HL-60 (cell line): ENCODE data around the gene JAGN1.

ENCODE experiments used
- DNase-seq, 2 experiments: peaks; one replicate each; pipeline ENCODE4 v3.0.0-alpha.2; 2010 to 2020; ENCODE audit warnings: low read depth in 1 of 2, low spot score in 1 of 2
- H3K27ac ChIP-seq: fragments of 250-450 bp; sonication (Bioruptor Pico); replicated peaks from 2 replicates; pipeline ENCODE4 v1.5.1; 2020; ENCODE audit warnings: mild to moderate bottlenecking, moderate library complexity
- H3K27me3 ChIP-seq: fragments of 250-450 bp; sonication (Bioruptor Pico); 2 replicates; pipeline ENCODE4 v1.5.1; 2021; ENCODE audit warnings: mild to moderate bottlenecking, moderate library complexity; ENCODE audit not compliant: insufficient read depth, poor library complexity, severe bottlenecking
- H3K4me3 ChIP-seq: replicated peaks from 2 replicates; pipeline ENCODE4 v1.5.1; 2011; ENCODE audit warnings: mild to moderate bottlenecking, control low read depth, low read length; ENCODE audit not compliant: insufficient read depth
- GABPA ChIP-seq: IDR thresholded peaks from 2 replicates; pipeline ENCODE4 v1.6.1; 2012; ENCODE audit warnings: low read depth
- POLR2AphosphoS5 ChIP-seq: IDR thresholded peaks from 2 replicates; pipeline ENCODE4 v1.6.1; 2012; ENCODE audit warnings: low read depth
- SPI1 ChIP-seq: IDR thresholded peaks from 2 replicates; pipeline ENCODE4 v1.6.1; 2012; ENCODE audit warnings: low read depth, mild to moderate bottlenecking, borderline replicate concordance
- TF ChIP-seq, protein P1 (sequence below): IDR thresholded peaks from 2 replicates; pipeline ENCODE4 v1.6.1; 2012; ENCODE audit warnings: low read depth; ENCODE audit not compliant: insufficient replicate concordance
- TF ChIP-seq, protein P2 (sequence below): IDR thresholded peaks from one replicate; pipeline ENCODE4 v1.5.1; 2011; ENCODE audit warnings: low read length, control low read depth, inconsistent platforms; ENCODE audit not compliant: insufficient read depth

Gene JAGN1

DNA sequence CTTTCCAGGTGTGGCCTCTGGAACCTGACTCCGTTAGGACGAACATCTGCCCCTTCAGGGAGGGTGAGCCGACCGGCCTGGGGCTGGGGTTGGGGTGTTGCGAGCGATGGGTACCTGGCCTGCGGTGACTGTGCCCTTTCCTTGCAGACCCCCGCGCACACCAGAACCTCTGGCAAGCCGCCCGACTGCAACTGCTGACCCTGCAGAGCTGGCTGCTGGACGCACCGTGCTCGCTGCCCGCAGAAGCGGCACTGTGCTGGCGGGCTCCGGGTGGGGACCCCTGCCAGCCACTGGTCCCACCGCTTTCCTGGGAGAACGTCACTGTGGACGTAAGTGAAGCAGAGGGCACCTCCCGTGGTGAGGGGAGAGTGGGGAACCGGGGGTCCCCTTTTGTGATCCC is 37.7 kb downstream of the JAGN1 start:
- H3K4me3 ChIP-seq = no peak overlapping the region
- TF ChIP-seq GABPA (no peak), SPI1 (no peak), POLR2AphosphoS5 (no peak)
- TF ChIP-seq, protein P1, sequence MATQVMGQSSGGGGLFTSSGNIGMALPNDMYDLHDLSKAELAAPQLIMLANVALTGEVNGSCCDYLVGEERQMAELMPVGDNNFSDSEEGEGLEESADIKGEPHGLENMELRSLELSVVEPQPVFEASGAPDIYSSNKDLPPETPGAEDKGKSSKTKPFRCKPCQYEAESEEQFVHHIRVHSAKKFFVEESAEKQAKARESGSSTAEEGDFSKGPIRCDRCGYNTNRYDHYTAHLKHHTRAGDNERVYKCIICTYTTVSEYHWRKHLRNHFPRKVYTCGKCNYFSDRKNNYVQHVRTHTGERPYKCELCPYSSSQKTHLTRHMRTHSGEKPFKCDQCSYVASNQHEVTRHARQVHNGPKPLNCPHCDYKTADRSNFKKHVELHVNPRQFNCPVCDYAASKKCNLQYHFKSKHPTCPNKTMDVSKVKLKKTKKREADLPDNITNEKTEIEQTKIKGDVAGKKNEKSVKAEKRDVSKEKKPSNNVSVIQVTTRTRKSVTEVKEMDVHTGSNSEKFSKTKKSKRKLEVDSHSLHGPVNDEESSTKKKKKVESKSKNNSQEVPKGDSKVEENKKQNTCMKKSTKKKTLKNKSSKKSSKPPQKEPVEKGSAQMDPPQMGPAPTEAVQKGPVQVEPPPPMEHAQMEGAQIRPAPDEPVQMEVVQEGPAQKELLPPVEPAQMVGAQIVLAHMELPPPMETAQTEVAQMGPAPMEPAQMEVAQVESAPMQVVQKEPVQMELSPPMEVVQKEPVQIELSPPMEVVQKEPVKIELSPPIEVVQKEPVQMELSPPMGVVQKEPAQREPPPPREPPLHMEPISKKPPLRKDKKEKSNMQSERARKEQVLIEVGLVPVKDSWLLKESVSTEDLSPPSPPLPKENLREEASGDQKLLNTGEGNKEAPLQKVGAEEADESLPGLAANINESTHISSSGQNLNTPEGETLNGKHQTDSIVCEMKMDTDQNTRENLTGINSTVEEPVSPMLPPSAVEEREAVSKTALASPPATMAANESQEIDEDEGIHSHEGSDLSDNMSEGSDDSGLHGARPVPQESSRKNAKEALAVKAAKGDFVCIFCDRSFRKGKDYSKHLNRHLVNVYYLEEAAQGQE = no peak
- TF ChIP-seq, protein P2, sequence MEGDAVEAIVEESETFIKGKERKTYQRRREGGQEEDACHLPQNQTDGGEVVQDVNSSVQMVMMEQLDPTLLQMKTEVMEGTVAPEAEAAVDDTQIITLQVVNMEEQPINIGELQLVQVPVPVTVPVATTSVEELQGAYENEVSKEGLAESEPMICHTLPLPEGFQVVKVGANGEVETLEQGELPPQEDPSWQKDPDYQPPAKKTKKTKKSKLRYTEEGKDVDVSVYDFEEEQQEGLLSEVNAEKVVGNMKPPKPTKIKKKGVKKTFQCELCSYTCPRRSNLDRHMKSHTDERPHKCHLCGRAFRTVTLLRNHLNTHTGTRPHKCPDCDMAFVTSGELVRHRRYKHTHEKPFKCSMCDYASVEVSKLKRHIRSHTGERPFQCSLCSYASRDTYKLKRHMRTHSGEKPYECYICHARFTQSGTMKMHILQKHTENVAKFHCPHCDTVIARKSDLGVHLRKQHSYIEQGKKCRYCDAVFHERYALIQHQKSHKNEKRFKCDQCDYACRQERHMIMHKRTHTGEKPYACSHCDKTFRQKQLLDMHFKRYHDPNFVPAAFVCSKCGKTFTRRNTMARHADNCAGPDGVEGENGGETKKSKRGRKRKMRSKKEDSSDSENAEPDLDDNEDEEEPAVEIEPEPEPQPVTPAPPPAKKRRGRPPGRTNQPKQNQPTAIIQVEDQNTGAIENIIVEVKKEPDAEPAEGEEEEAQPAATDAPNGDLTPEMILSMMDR = no peak
- no peaks in the 10 kb centered on the region for H3K27me3 ChIP-seq
- DNase-seq = no peak
- no peak overlapping the region for H3K27ac ChIP-seq

DNA sequence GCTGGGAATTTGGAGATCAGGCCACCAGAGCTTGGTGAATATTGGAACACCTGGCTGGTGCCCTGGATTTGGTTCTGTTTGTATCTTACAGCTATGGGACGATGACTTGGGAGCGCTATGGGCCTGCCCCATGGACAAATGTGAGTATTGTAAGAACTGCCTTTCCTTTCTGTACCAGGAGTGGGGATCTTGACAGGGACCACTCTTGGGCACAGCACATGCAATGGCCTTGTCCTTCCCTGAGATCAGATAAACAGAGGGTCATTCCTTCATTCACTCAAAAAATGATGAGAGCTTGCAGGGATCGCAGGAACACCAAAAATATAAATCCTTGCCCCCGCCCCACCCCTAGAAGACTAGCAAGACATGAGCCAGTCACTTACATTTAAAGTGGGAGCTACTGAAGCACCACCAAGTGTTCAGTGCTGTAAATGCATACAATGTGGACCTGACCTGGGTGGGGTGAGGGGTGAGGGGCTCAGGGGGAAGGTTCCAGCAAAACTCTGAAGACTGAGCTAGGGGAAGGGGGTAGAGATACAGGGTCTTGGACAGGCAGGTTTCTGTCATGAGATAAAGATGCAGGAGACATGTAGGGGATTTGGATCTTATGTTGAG is 40.5 kb downstream of the JAGN1 start:
- no peak overlapping the region for H3K27ac ChIP-seq
- no peak for DNase-seq
- H3K4me3 ChIP-seq = no peak overlapping the region
- TF ChIP-seq POLR2AphosphoS5 = no peak
- H3K27me3 ChIP-seq = no peaks in the 10 kb centered on the region

DNA sequence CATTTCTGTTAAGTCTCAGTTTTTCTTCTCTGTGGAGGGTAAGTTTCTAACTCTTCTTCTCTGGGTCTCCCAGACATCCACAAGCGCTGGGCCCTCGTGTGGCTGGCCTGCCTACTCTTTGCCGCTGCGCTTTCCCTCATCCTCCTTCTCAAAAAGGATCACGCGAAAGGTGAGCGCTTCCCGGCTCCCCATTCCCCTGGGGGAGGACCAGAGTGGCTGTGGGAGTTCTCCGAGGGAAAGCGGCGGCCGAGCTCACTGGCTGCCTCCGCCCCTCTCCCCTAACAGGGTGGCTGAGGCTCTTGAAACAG is 42.1 kb downstream of the JAGN1 start:
- Histone ChIP-seq H3K4me3 (peak overlapping the region; percentile 73), H3K27ac (peak overlapping the region; percentile 76), H3K27me3 (no peaks in the 10 kb centered on the region)
- TF ChIP-seq, protein P2 = no peak
- TF ChIP-seq POLR2AphosphoS5 = no peak
- no peak for TF ChIP-seq GABPA
- TF ChIP-seq, protein P1 = no peak
- TF ChIP-seq SPI1 = no peak
- no peak for DNase-seq

DNA sequence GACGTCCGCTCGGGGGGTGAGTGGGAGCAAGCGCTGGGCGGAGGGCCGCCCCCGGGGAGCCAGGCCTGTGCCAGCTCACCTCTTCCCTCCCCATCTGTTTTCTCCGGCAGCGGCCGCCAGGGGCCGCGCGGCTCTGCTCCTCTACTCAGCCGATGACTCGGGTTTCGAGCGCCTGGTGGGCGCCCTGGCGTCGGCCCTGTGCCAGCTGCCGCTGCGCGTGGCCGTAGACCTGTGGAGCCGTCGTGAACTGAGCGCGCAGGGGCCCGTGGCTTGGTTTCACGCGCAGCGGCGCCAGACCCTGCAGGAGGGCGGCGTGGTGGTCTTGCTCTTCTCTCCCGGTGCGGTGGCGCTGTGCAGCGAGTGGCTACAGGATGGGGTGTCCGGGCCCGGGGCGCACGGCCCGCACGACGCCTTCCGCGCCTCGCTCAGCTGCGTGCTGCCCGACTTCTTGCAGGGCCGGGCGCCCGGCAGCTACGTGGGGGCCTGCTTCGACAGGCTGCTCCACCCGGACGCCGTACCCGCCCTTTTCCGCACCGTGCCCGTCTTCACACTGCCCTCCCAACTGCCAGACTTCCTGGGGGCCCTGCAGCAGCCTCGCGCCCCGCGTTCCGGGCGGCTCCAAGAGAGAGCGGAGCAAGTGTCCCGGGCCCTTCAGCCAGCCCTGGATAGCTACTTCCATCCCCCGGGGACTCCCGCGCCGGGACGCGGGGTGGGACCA is 42.6 kb downstream of the JAGN1 start:
- H3K4me3 ChIP-seq = peak overlapping the region; percentile 73
- no peak for TF ChIP-seq SPI1
- TF ChIP-seq, protein P2 = peak; percentile 67
- TF ChIP-seq, protein P1 = no peak
- TF ChIP-seq POLR2AphosphoS5 = no peak; the same call in 1 of the 2 replicates
- TF ChIP-seq GABPA = no peak
- DNase-seq = peak; percentile 69 to 83
- H3K27ac ChIP-seq = peak overlapping the region; percentile 76
- H3K27me3 ChIP-seq = no peaks in the 10 kb centered on the region
